RWPE2 (cell line): Measurements from ENCODE around the gene LMCD1.

Source experiments
- ATAC-seq: fragments of 200-7000 bp; cut with Tn5 transposase; 3 replicates; pipeline ENCODE4 v1.9.1; 2021; ENCODE audit warnings: low read depth
- DNase-seq: peaks from one replicate; pipeline ENCODE4 v3.0.0-alpha.2; 2020; ENCODE audit warnings: low spot score
- H3K27ac ChIP-seq: fragments of 450-650 bp; 2 replicates; pipeline ENCODE4 v1.5.1; 2017; ENCODE audit warnings: mild to moderate bottlenecking; ENCODE audit not compliant: poor library complexity, severe bottlenecking
- H3K27me3 ChIP-seq: fragments of 250-450 bp; sonication (Bioruptor Pico); 2 replicates; pipeline ENCODE4 v1.5.1; 2021; ENCODE audit warnings: mild to moderate bottlenecking, moderate library complexity; ENCODE audit not compliant: insufficient read depth, poor library complexity, severe bottlenecking
- H3K36me3 ChIP-seq: fragments of 250-450 bp; sonication (Bioruptor Pico); 2 replicates; pipeline ENCODE4 v1.5.1; 2020; ENCODE audit warnings: low read depth, mild to moderate bottlenecking, moderate library complexity
- H3K4me1 ChIP-seq: fragments of 250-450 bp; sonication (Bioruptor Pico); 2 replicates; pipeline ENCODE4 v1.5.1; 2021; ENCODE audit warnings: mild to moderate bottlenecking, moderate library complexity; ENCODE audit not compliant: insufficient read depth, poor library complexity, severe bottlenecking
- H3K4me3 ChIP-seq: fragments of 250-450 bp; sonication (Bioruptor Pico); 2 replicates; pipeline ENCODE4 v1.5.1; 2021; ENCODE audit warnings: mild to moderate bottlenecking, moderate library complexity; ENCODE audit not compliant: severe bottlenecking
- H3K9me3 ChIP-seq: fragments of 250-450 bp; sonication (Bioruptor Pico); 2 replicates; pipeline ENCODE4 v1.5.1; 2021; ENCODE audit warnings: mild to moderate bottlenecking, moderate library complexity; ENCODE audit not compliant: severe bottlenecking
- CTCF ChIP-seq: fragments of 450-650 bp; IDR thresholded peaks from one replicate; pipeline ENCODE4 v1.5.1; 2017; ENCODE audit warnings: mild to moderate bottlenecking, moderate library complexity; ENCODE audit not compliant: poor library complexity, severe bottlenecking

The LMCD1 gene

GRCh38 chr3:8506571-8507061 lies 5.0 kb downstream of the LMCD1 start:
- ATAC-seq (no peak), DNase-seq (no peak)
- Histone ChIP-seq H3K36me3 (peaks cover 7% of the 10 kb centered on the region; the same call in 1 of the 2 replicates), H3K27ac (no peak overlapping the region), H3K27me3 (no peaks in the 10 kb centered on the region), H3K4me1 (peaks cover 10% of the 10 kb centered on the region), H3K4me3 (no peak overlapping the region), H3K9me3 (no peaks in the 10 kb centered on the region)
- no peak for TF ChIP-seq CTCF

GRCh38 chr3:8507496-8507895 lies 5.9 kb downstream of the LMCD1 start:
- Histone ChIP-seq H3K4me1 (peaks cover 7% of the 10 kb centered on the region), H3K27me3 (no peaks in the 10 kb centered on the region), H3K4me3 (no peak overlapping the region), H3K9me3 (no peaks in the 10 kb centered on the region), H3K36me3 (peaks cover 7% of the 10 kb centered on the region; the same call in 1 of the 2 replicates), H3K27ac (no peak overlapping the region)
- no peak for TF ChIP-seq CTCF
- DNase-seq (no peak), ATAC-seq (no peak)

- ATAC-seq, result peak; percentile 88
- no peaks in the 10 kb centered on the region for H3K9me3 ChIP-seq
- H3K4me1 ChIP-seq, result peaks cover 7% of the 10 kb centered on the region
- TF ChIP-seq CTCF, result no peak
- no peak overlapping the region for H3K4me3 ChIP-seq
- H3K36me3 ChIP-seq, result peaks cover 9% of the 10 kb centered on the region; the same call in 1 of the 2 replicates
- DNase-seq, result no peak
- no peaks in the 10 kb centered on the region for H3K27me3 ChIP-seq
- no peak overlapping the region for H3K27ac ChIP-seq
These were observed 8.3 kb downstream of the LMCD1 start for GRCh38 chr3:8509961-8510360.

- H3K4me1 ChIP-seq, result no peaks in the 10 kb centered on the region
- no peaks in the 10 kb centered on the region for H3K9me3 ChIP-seq
- peaks cover 9% of the 10 kb centered on the region for H3K36me3 ChIP-seq
- DNase-seq, result no peak
- no peak for TF ChIP-seq CTCF
- no peaks in the 10 kb centered on the region for H3K27me3 ChIP-seq
- no peak for ATAC-seq
- H3K4me3 ChIP-seq, result no peak overlapping the region
- no peak overlapping the region for H3K27ac ChIP-seq
These were observed 10.6 kb downstream of the LMCD1 start for GRCh38 chr3:8512234-8512633.

GRCh38 chr3:8516047-8516661 lies 14.5 kb downstream of the LMCD1 start:
- no peak for TF ChIP-seq CTCF
- no peaks in the 10 kb centered on the region for H3K4me1 ChIP-seq
- no peak overlapping the region for H3K27ac ChIP-seq
- H3K4me3 ChIP-seq, result no peak overlapping the region
- H3K36me3 ChIP-seq, result peaks cover 7% of the 10 kb centered on the region; the same call in 1 of the 2 replicates
- ATAC-seq (no peak), DNase-seq (no peak)
- H3K9me3 ChIP-seq, result no peaks in the 10 kb centered on the region
- no peaks in the 10 kb centered on the region for H3K27me3 ChIP-seq
